HL-60 (cell line): Measurements from ENCODE around the gene RERE.

Experiments
- TF ChIP-seq, protein P1 (sequence below): IDR thresholded peaks from 2 replicates; pipeline ENCODE4 v1.6.1; 2012; ENCODE audit warnings: low read depth; ENCODE audit not compliant: insufficient replicate concordance
- TF ChIP-seq, protein P2 (sequence below): IDR thresholded peaks from one replicate; pipeline ENCODE4 v1.5.1; 2011; ENCODE audit warnings: low read length, control low read depth, inconsistent platforms; ENCODE audit not compliant: insufficient read depth

- TF ChIP-seq, protein P1, sequence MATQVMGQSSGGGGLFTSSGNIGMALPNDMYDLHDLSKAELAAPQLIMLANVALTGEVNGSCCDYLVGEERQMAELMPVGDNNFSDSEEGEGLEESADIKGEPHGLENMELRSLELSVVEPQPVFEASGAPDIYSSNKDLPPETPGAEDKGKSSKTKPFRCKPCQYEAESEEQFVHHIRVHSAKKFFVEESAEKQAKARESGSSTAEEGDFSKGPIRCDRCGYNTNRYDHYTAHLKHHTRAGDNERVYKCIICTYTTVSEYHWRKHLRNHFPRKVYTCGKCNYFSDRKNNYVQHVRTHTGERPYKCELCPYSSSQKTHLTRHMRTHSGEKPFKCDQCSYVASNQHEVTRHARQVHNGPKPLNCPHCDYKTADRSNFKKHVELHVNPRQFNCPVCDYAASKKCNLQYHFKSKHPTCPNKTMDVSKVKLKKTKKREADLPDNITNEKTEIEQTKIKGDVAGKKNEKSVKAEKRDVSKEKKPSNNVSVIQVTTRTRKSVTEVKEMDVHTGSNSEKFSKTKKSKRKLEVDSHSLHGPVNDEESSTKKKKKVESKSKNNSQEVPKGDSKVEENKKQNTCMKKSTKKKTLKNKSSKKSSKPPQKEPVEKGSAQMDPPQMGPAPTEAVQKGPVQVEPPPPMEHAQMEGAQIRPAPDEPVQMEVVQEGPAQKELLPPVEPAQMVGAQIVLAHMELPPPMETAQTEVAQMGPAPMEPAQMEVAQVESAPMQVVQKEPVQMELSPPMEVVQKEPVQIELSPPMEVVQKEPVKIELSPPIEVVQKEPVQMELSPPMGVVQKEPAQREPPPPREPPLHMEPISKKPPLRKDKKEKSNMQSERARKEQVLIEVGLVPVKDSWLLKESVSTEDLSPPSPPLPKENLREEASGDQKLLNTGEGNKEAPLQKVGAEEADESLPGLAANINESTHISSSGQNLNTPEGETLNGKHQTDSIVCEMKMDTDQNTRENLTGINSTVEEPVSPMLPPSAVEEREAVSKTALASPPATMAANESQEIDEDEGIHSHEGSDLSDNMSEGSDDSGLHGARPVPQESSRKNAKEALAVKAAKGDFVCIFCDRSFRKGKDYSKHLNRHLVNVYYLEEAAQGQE = no peak
- TF ChIP-seq, protein P2, sequence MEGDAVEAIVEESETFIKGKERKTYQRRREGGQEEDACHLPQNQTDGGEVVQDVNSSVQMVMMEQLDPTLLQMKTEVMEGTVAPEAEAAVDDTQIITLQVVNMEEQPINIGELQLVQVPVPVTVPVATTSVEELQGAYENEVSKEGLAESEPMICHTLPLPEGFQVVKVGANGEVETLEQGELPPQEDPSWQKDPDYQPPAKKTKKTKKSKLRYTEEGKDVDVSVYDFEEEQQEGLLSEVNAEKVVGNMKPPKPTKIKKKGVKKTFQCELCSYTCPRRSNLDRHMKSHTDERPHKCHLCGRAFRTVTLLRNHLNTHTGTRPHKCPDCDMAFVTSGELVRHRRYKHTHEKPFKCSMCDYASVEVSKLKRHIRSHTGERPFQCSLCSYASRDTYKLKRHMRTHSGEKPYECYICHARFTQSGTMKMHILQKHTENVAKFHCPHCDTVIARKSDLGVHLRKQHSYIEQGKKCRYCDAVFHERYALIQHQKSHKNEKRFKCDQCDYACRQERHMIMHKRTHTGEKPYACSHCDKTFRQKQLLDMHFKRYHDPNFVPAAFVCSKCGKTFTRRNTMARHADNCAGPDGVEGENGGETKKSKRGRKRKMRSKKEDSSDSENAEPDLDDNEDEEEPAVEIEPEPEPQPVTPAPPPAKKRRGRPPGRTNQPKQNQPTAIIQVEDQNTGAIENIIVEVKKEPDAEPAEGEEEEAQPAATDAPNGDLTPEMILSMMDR = no peak
Observed at GRCh38 chr1:8570465-8570864, 247.0 kb downstream of the RERE start.
